Measurements from ENCODE around the gene PYROXD2.

Gene PYROXD2

GRCh38 chr10:98407017-98407743, 7.8 kb downstream of the PYROXD2 start:
- Histone ChIP-seq H3K27me3 (no peaks in the 10 kb centered on the region), H3K9me3 (no peaks in the 10 kb centered on the region), H3K36me3 (peaks cover 11% of the 10 kb centered on the region), H3K4me1 (peaks cover 19% of the 10 kb centered on the region), H3K4me3 (no peak overlapping the region), H3K4me2 (no peak overlapping the region), H3K27ac (no peak overlapping the region), H3K9ac (no peak overlapping the region), H4K20me1 (no peaks in the 10 kb centered on the region)
- TF ChIP-seq Cebpa-rat (IDR thresholded peaks at IDR 0.05) = no peak

GRCh38 chr10:98405422-98405821, 9.6 kb downstream of the PYROXD2 start:
- no peak overlapping the region for H3K27ac ChIP-seq
- H3K9me3 ChIP-seq = no peaks in the 10 kb centered on the region
- no peak overlapping the region for H3K4me2 ChIP-seq
- H3K27me3 ChIP-seq = no peaks in the 10 kb centered on the region
- no peak overlapping the region for H3K9ac ChIP-seq
- H3K4me3 ChIP-seq = no peak overlapping the region
- peaks cover 4% of the 10 kb centered on the region; the same call in 1 of the 2 replicates for H3K4me1 ChIP-seq
- TF ChIP-seq Cebpa-rat (IDR thresholded peaks at IDR 0.05) = no peak
- H3K36me3 ChIP-seq = peaks cover 11% of the 10 kb centered on the region
- H4K20me1 ChIP-seq = no peaks in the 10 kb centered on the region

- no peak overlapping the region for H3K4me2 ChIP-seq
- H3K36me3 ChIP-seq = peaks cover 11% of the 10 kb centered on the region
- H3K27ac ChIP-seq = no peak overlapping the region
- peaks cover 4% of the 10 kb centered on the region; the same call in 1 of the 2 replicates for H3K4me1 ChIP-seq
- no peak overlapping the region for H3K9ac ChIP-seq
- TF ChIP-seq Cebpa-rat (IDR thresholded peaks at IDR 0.05) = no peak
- no peaks in the 10 kb centered on the region for H3K9me3 ChIP-seq
- no peaks in the 10 kb centered on the region for H4K20me1 ChIP-seq
- H3K27me3 ChIP-seq = no peaks in the 10 kb centered on the region
- no peak overlapping the region for H3K4me3 ChIP-seq
These were observed 10.2 kb downstream of the PYROXD2 start for GRCh38 chr10:98404571-98405359.

- H3K36me3 ChIP-seq = peaks cover 11% of the 10 kb centered on the region
- H4K20me1 ChIP-seq = no peaks in the 10 kb centered on the region
- H3K4me1 ChIP-seq = peaks cover 4% of the 10 kb centered on the region; the same call in 1 of the 2 replicates
- no peak overlapping the region for H3K4me2 ChIP-seq
- no peak overlapping the region for H3K9ac ChIP-seq
- H3K4me3 ChIP-seq = no peak overlapping the region
- no peaks in the 10 kb centered on the region for H3K27me3 ChIP-seq
- no peaks in the 10 kb centered on the region for H3K9me3 ChIP-seq
- no peak overlapping the region for H3K27ac ChIP-seq
- no peak for TF ChIP-seq Cebpa-rat (IDR thresholded peaks at IDR 0.05)
These were observed 11.0 kb downstream of the PYROXD2 start for GRCh38 chr10:98403812-98404504.

- Histone ChIP-seq H3K27me3 (no peaks in the 10 kb centered on the region), H4K20me1 (no peaks in the 10 kb centered on the region), H3K9me3 (no peaks in the 10 kb centered on the region), H3K4me2 (no peak overlapping the region), H3K27ac (no peak overlapping the region), H3K36me3 (peaks cover 11% of the 10 kb centered on the region), H3K9ac (no peak overlapping the region), H3K4me3 (no peak overlapping the region), H3K4me1 (peaks cover 4% of the 10 kb centered on the region; the same call in 1 of the 2 replicates)
- no peak for TF ChIP-seq Cebpa-rat (IDR thresholded peaks at IDR 0.05)
These were observed 11.9 kb downstream of the PYROXD2 start for GRCh38 chr10:98402931-98403718.

GRCh38 chr10:98402478-98402877, 12.5 kb downstream of the PYROXD2 start:
- peaks cover 4% of the 10 kb centered on the region; the same call in 1 of the 2 replicates for H3K4me1 ChIP-seq
- no peaks in the 10 kb centered on the region for H3K27me3 ChIP-seq
- no peak overlapping the region for H3K4me2 ChIP-seq
- no peak for TF ChIP-seq Cebpa-rat (IDR thresholded peaks at IDR 0.05)
- H4K20me1 ChIP-seq = no peaks in the 10 kb centered on the region
- no peak overlapping the region for H3K4me3 ChIP-seq
- peaks cover 11% of the 10 kb centered on the region for H3K36me3 ChIP-seq
- H3K9ac ChIP-seq = no peak overlapping the region
- H3K27ac ChIP-seq = no peak overlapping the region
- H3K9me3 ChIP-seq = no peaks in the 10 kb centered on the region

- Histone ChIP-seq H3K27ac (no peak overlapping the region), H3K36me3 (peaks cover 11% of the 10 kb centered on the region), H3K9ac (no peak overlapping the region), H3K4me1 (peaks cover 13% of the 10 kb centered on the region), H3K27me3 (no peaks in the 10 kb centered on the region), H3K4me3 (no peak overlapping the region), H3K9me3 (no peaks in the 10 kb centered on the region), H4K20me1 (peaks cover under 1% of the 10 kb centered on the region; the same call in 1 of the 2 replicates), H3K4me2 (no peak overlapping the region)
- no peak for TF ChIP-seq Cebpa-rat (IDR thresholded peaks at IDR 0.05)
These were observed 14.5 kb downstream of the PYROXD2 start for GRCh38 chr10:98400482-98400881.

GRCh38 chr10:98399784-98400183, 15.2 kb downstream of the PYROXD2 start:
- Histone ChIP-seq H3K9me3 (no peaks in the 10 kb centered on the region), H4K20me1 (peaks cover 7% of the 10 kb centered on the region), H3K4me2 (no peak overlapping the region), H3K4me1 (peaks cover 15% of the 10 kb centered on the region), H3K36me3 (peaks cover 11% of the 10 kb centered on the region), H3K9ac (no peak overlapping the region), H3K4me3 (no peak overlapping the region), H3K27ac (no peak overlapping the region), H3K27me3 (no peaks in the 10 kb centered on the region)
- TF ChIP-seq Cebpa-rat (IDR thresholded peaks at IDR 0.05) = no peak

- H3K4me1 ChIP-seq = peaks cover 42% of the 10 kb centered on the region
- no peaks in the 10 kb centered on the region for H3K9me3 ChIP-seq
- H3K9ac ChIP-seq = no peak overlapping the region
- H3K27me3 ChIP-seq = peaks cover 8% of the 10 kb centered on the region; the same call in 1 of the 2 replicates
- no peak for TF ChIP-seq Cebpa-rat (IDR thresholded peaks at IDR 0.05)
- no peak overlapping the region for H3K27ac ChIP-seq
- no peak overlapping the region for H3K4me3 ChIP-seq
- peaks cover 24% of the 10 kb centered on the region for H4K20me1 ChIP-seq
- no peak overlapping the region for H3K4me2 ChIP-seq
- no peaks in the 10 kb centered on the region for H3K36me3 ChIP-seq
These were observed 17.8 kb downstream of the PYROXD2 start for GRCh38 chr10:98397089-98397600.

Data from BLaER1 (cell line).